DND-41 (cell line): Measurements from ENCODE around the gene PP2D1.

Experiments used
- ATAC-seq: fragments of 200-7000 bp; cut with Tn5 transposase; 3 replicates; pipeline ENCODE4 v1.9.1; 2021; ENCODE audit warnings: low read depth; ENCODE audit not compliant: insufficient read depth
- DNase-seq: peaks from one replicate; pipeline ENCODE4 v3.0.0-alpha.2; 2020
- H2AFZ ChIP-seq: 2 replicates; pipeline ENCODE4 v1.6.0; 2012; ENCODE audit warnings: low read depth, low read length
- H3K27ac ChIP-seq: 2 replicates; pipeline ENCODE4 v1.5.1; 2012; ENCODE audit warnings: low read length, inconsistent platforms
- H3K27me3 ChIP-seq: fragments of 200-600 bp; sonication (generic); 2 replicates; pipeline ENCODE4 v1.6.0; 2012; ENCODE audit warnings: low read length, mild to moderate bottlenecking, inconsistent platforms; ENCODE audit not compliant: insufficient read depth, poor library complexity
- H3K36me3 ChIP-seq: 2 replicates; pipeline ENCODE4 v1.5.1; 2012; ENCODE audit warnings: low read length, inconsistent platforms; ENCODE audit not compliant: insufficient read depth
- H3K4me1 ChIP-seq: 2 replicates; pipeline ENCODE4 v1.5.1; 2012; ENCODE audit warnings: mild to moderate bottlenecking, low read length; ENCODE audit not compliant: insufficient read depth
- H3K4me2 ChIP-seq: 2 replicates; pipeline ENCODE4 v1.6.0; 2012; ENCODE audit warnings: mild to moderate bottlenecking, moderate library complexity, low read length, inconsistent platforms; ENCODE audit not compliant: insufficient read depth
- H3K4me3 ChIP-seq, 2 experiments: fragments of 200-600 bp in 1 of 2; shearing (Covaris generic) in 1 of 2; 2 replicates each; pipeline ENCODE4 v1.5.1; 2012 to 2016; ENCODE audit warnings: inconsistent platforms in 2 of 2, low read length in 2 of 2, mild to moderate bottlenecking in 2 of 2, low read depth in 1 of 2, moderate library complexity in 1 of 2
- H3K79me2 ChIP-seq: 2 replicates; pipeline ENCODE4 v1.6.0; 2012; ENCODE audit warnings: low read length, inconsistent platforms; ENCODE audit not compliant: insufficient read depth
- H3K9ac ChIP-seq: 2 replicates; pipeline ENCODE4 v1.6.0; 2012; ENCODE audit warnings: low read depth, mild to moderate bottlenecking, inconsistent platforms, low read length, moderate library complexity
- H3K9me3 ChIP-seq: 2 replicates; pipeline ENCODE4 v1.5.1; 2012; ENCODE audit warnings: low read length, moderate library complexity, mild to moderate bottlenecking, inconsistent platforms; ENCODE audit not compliant: insufficient read depth, severe bottlenecking
- H4K20me1 ChIP-seq: 2 replicates; pipeline ENCODE4 v1.6.0; 2012; ENCODE audit warnings: low read length; ENCODE audit not compliant: insufficient read depth
- EZH2 ChIP-seq: IDR thresholded peaks from 3 replicates; pipeline ENCODE4 v1.6.1; 2012; ENCODE audit warnings: borderline replicate concordance, low read depth, mild to moderate bottlenecking, moderate library complexity, low read length, inconsistent platforms; ENCODE audit not compliant: severe bottlenecking
- TF ChIP-seq, protein P1 (sequence below): IDR thresholded peaks from 2 replicates; pipeline ENCODE4 v1.5.1; 2012; ENCODE audit warnings: borderline replicate concordance, low read length, moderate library complexity, mild to moderate bottlenecking; ENCODE audit not compliant: poor library complexity, severe bottlenecking; ENCODE audit errors: extremely low read depth

PP2D1 gene

GRCh38 chr3:19972054-19972453 lies 40.0 kb downstream of the PP2D1 start:
- H3K4me3 ChIP-seq: no peak overlapping the region
- H3K36me3 ChIP-seq: peaks cover 35% of the 10 kb centered on the region
- H3K4me2 ChIP-seq: no peak overlapping the region
- H3K79me2 ChIP-seq: peaks cover 59% of the 10 kb centered on the region
- TF ChIP-seq, protein P1, sequence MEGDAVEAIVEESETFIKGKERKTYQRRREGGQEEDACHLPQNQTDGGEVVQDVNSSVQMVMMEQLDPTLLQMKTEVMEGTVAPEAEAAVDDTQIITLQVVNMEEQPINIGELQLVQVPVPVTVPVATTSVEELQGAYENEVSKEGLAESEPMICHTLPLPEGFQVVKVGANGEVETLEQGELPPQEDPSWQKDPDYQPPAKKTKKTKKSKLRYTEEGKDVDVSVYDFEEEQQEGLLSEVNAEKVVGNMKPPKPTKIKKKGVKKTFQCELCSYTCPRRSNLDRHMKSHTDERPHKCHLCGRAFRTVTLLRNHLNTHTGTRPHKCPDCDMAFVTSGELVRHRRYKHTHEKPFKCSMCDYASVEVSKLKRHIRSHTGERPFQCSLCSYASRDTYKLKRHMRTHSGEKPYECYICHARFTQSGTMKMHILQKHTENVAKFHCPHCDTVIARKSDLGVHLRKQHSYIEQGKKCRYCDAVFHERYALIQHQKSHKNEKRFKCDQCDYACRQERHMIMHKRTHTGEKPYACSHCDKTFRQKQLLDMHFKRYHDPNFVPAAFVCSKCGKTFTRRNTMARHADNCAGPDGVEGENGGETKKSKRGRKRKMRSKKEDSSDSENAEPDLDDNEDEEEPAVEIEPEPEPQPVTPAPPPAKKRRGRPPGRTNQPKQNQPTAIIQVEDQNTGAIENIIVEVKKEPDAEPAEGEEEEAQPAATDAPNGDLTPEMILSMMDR: no peak
- no peak for TF ChIP-seq EZH2
- DNase-seq: no peak
- peaks cover 17% of the 10 kb centered on the region for H4K20me1 ChIP-seq
- H3K4me1 ChIP-seq: no peaks in the 10 kb centered on the region
- H3K27me3 ChIP-seq: no peaks in the 10 kb centered on the region
- H3K9me3 ChIP-seq: no peaks in the 10 kb centered on the region
- no peak overlapping the region for H3K27ac ChIP-seq
- no peak overlapping the region for H2AFZ ChIP-seq
- ATAC-seq: no peak
- H3K9ac ChIP-seq: no peak overlapping the region

GRCh38 chr3:19970327-19970726 lies 41.7 kb downstream of the PP2D1 start:
- Histone ChIP-seq H3K4me1 (no peaks in the 10 kb centered on the region), H3K79me2 (peaks cover 76% of the 10 kb centered on the region), H3K4me3 (no peak overlapping the region), H3K9ac (no peak overlapping the region), H3K27me3 (no peaks in the 10 kb centered on the region), H4K20me1 (peaks cover 30% of the 10 kb centered on the region), H2AFZ (no peak overlapping the region), H3K9me3 (no peaks in the 10 kb centered on the region), H3K36me3 (peaks cover 30% of the 10 kb centered on the region), H3K27ac (no peak overlapping the region), H3K4me2 (no peak overlapping the region)
- ATAC-seq: no peak
- TF ChIP-seq, protein P1: no peak
- TF ChIP-seq EZH2: no peak
- DNase-seq: no peak

DNA sequence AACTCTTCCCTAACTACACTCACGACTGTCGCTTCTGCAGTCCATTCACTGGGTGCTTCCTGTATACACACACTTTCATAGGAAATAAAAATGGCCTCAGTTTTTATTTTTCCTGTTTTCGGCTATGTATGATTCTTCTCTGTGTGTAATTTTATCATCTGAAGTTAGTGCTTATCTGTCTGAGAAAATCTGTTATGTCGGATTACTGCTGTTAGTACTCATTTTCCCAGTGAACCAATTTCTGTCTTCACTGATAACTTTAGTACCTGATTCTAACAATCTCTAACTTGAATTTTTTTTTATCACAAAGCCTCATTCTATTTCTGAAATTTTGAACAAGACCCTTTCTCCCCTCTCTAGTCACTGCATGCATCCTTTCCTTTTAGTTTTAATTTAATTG lies 44.3 kb downstream of the PP2D1 start:
- DNase-seq: no peak
- peaks cover 97% of the 10 kb centered on the region for H3K79me2 ChIP-seq
- H3K27ac ChIP-seq: no peak overlapping the region
- H3K9ac ChIP-seq: no peak overlapping the region
- peaks cover 43% of the 10 kb centered on the region for H4K20me1 ChIP-seq
- peaks cover 27% of the 10 kb centered on the region for H3K36me3 ChIP-seq
- no peaks in the 10 kb centered on the region for H3K27me3 ChIP-seq
- H2AFZ ChIP-seq: no peak overlapping the region
- H3K4me2 ChIP-seq: no peak overlapping the region
- H3K9me3 ChIP-seq: no peaks in the 10 kb centered on the region
- ATAC-seq: no peak
- TF ChIP-seq EZH2: no peak
- TF ChIP-seq, protein P1: no peak
- no peaks in the 10 kb centered on the region for H3K4me1 ChIP-seq
- no peak overlapping the region for H3K4me3 ChIP-seq

GRCh38 chr3:19967208-19967607 lies 44.9 kb downstream of the PP2D1 start:
- H3K79me2 ChIP-seq: peaks cover 97% of the 10 kb centered on the region
- no peak overlapping the region for H3K4me2 ChIP-seq
- no peaks in the 10 kb centered on the region for H3K27me3 ChIP-seq
- H3K4me1 ChIP-seq: no peaks in the 10 kb centered on the region
- ATAC-seq (no peak), DNase-seq (no peak)
- peaks cover 27% of the 10 kb centered on the region for H3K36me3 ChIP-seq
- H4K20me1 ChIP-seq: peaks cover 37% of the 10 kb centered on the region
- H3K9ac ChIP-seq: no peak overlapping the region
- H2AFZ ChIP-seq: no peak overlapping the region
- no peak for TF ChIP-seq EZH2
- TF ChIP-seq, protein P1: no peak
- no peaks in the 10 kb centered on the region for H3K9me3 ChIP-seq
- no peak overlapping the region for H3K27ac ChIP-seq
- no peak overlapping the region for H3K4me3 ChIP-seq
